SU-DHL-6 (cell line): Measurements from ENCODE around the gene CCDC32.
A peak's percentile ranks its signal among the peaks of the same experiment; 100 is the strongest.
"Not testable (repeated sequence)": the region's sequence is repeated elsewhere in the genome, so short reads cannot be mapped to it uniquely, and the experiment has no call there.

ENCODE experiments used
- H2AFZ ChIP-seq: fragments of 200-600 bp; sonication (generic); 2 replicates; pipeline ENCODE4 v1.6.1; 2014; ENCODE audit warnings: low read depth, mild to moderate bottlenecking, moderate library complexity, mixed read lengths, antibody characterized with exemption, low read length; ENCODE audit not compliant: severe bottlenecking
- H3F3A ChIP-seq: fragments of 200-600 bp; shearing (Covaris generic); 2 replicates; pipeline ENCODE4 v1.6.0; 2016; ENCODE audit warnings: antibody characterized with exemption, mild to moderate bottlenecking; ENCODE audit not compliant: insufficient read depth
- H3K27ac ChIP-seq: fragments of 200-600 bp; sonication (generic); 2 replicates; pipeline ENCODE4 v1.5.1; 2016; ENCODE audit warnings: low read depth, mild to moderate bottlenecking, low read length, moderate library complexity, mixed read lengths
- H3K27me3 ChIP-seq: fragments of 200-600 bp; sonication (generic), shearing (Covaris generic); 2 replicates; pipeline ENCODE4 v1.6.0; 2014; ENCODE audit warnings: mild to moderate bottlenecking, low read length
- H3K36me3 ChIP-seq: fragments of 200-600 bp; sonication (generic); 2 replicates; pipeline ENCODE4 v1.6.1; 2014; ENCODE audit warnings: mild to moderate bottlenecking, low read length, mixed read lengths
- H3K4me2 ChIP-seq: fragments of 300-600, 200-600 bp; shearing (Covaris generic), sonication (generic); 2 replicates; pipeline ENCODE4 v1.6.0; 2014; ENCODE audit warnings: low read length, low read depth, mild to moderate bottlenecking; ENCODE audit not compliant: poor library complexity, severe bottlenecking
- H3K4me3 ChIP-seq: fragments of 200-600 bp; sonication (generic); 2 replicates; pipeline ENCODE4 v1.5.1; 2014; ENCODE audit warnings: antibody characterized with exemption, low read length, mild to moderate bottlenecking, mixed read lengths; ENCODE audit not compliant: insufficient read depth, poor library complexity, severe bottlenecking
- H3K79me2 ChIP-seq: fragments of 200-600 bp; sonication (generic); 2 replicates; pipeline ENCODE4 v1.6.1; 2014; ENCODE audit warnings: mild to moderate bottlenecking, low read length, moderate library complexity; ENCODE audit not compliant: insufficient read depth
- H3K9ac ChIP-seq: fragments of 200-600 bp; sonication (generic); 2 replicates; pipeline ENCODE4 v1.7.0; 2014; ENCODE audit warnings: mild to moderate bottlenecking, low read length
- H3K9me2 ChIP-seq: fragments of 200-600 bp; sonication (generic); replicated peaks from 2 replicates; pipeline ENCODE4 v1.6.1; 2014; ENCODE audit warnings: low read length; ENCODE audit not compliant: insufficient read depth
- H3K9me3 ChIP-seq: fragments of 200-600 bp; sonication (generic); 2 replicates; pipeline ENCODE4 v1.6.1; 2014; ENCODE audit warnings: low read length, mixed read lengths; ENCODE audit not compliant: insufficient read depth
- H4K20me1 ChIP-seq: fragments of 200-600 bp; sonication (generic); 2 replicates; pipeline ENCODE4 v1.6.1; 2014; ENCODE audit warnings: low read depth, mild to moderate bottlenecking, antibody characterized with exemption, low read length, moderate library complexity, mixed read lengths
- CTCF ChIP-seq: fragments of 200-600 bp; sonication (generic); IDR thresholded peaks from one replicate; pipeline ENCODE4 v1.5.1; 2017; ENCODE audit warnings: antibody characterized with exemption, mild to moderate bottlenecking, low read length, moderate library complexity; ENCODE audit not compliant: insufficient read depth, poor library complexity, severe bottlenecking
- EZH2phosphoT487 ChIP-seq: fragments of 200-600 bp; sonication (generic), shearing (Covaris generic); conservative IDR thresholded peaks from 2 replicates; pipeline ENCODE4 v1.6.1; 2018; ENCODE audit warnings: mild to moderate bottlenecking, antibody characterized with exemption, low read length, moderate library complexity, mixed read lengths

Gene CCDC32

GRCh38 chr15:40590667-40591050 lies 25.8 kb upstream of the CCDC32 start:
- Histone ChIP-seq H3K27ac (no peak overlapping the region), H3K27me3 (no peaks in the 10 kb centered on the region), H3K4me2 (peak overlapping the region; percentile 52), H3K9me2 (no peaks in the 10 kb centered on the region), H3K4me3 (peak overlapping the region; percentile 43), H3F3A (peaks cover 38% of the 10 kb centered on the region), H3K79me2 (peaks cover 15% of the 10 kb centered on the region), H3K9me3 (no peaks in the 10 kb centered on the region), H3K36me3 (no peaks in the 10 kb centered on the region), H2AFZ (peak overlapping the region; percentile 84), H4K20me1 (no peaks in the 10 kb centered on the region), H3K9ac (peak overlapping the region; percentile 23)
- no peak for TF ChIP-seq EZH2phosphoT487
- no peak for TF ChIP-seq CTCF

GRCh38 chr15:40584191-40584590 lies 19.3 kb upstream of the CCDC32 start:
- no peak overlapping the region for H3K4me2 ChIP-seq
- H3K27ac ChIP-seq, result no peak overlapping the region
- TF ChIP-seq EZH2phosphoT487 (no peak), CTCF (no peak)
- no peak overlapping the region for H2AFZ ChIP-seq
- no peaks in the 10 kb centered on the region for H4K20me1 ChIP-seq
- H3K79me2 ChIP-seq, result no peaks in the 10 kb centered on the region
- H3K4me3 ChIP-seq, result no peak overlapping the region
- H3K36me3 ChIP-seq, result no peaks in the 10 kb centered on the region
- H3K9me2 ChIP-seq, result no peaks in the 10 kb centered on the region
- no peaks in the 10 kb centered on the region for H3F3A ChIP-seq
- no peak overlapping the region for H3K9ac ChIP-seq
- H3K27me3 ChIP-seq, result no peaks in the 10 kb centered on the region
- H3K9me3 ChIP-seq, result no peaks in the 10 kb centered on the region

GRCh38 chr15:40582726-40583246 lies 17.9 kb upstream of the CCDC32 start:
- no peaks in the 10 kb centered on the region for H3K79me2 ChIP-seq
- no peaks in the 10 kb centered on the region for H3K27me3 ChIP-seq
- H3K9me2 ChIP-seq, result no peaks in the 10 kb centered on the region
- H3K36me3 ChIP-seq, result no peaks in the 10 kb centered on the region
- no peak overlapping the region for H2AFZ ChIP-seq
- no peak overlapping the region for H3K4me3 ChIP-seq
- H3K4me2 ChIP-seq, result no peak overlapping the region
- TF ChIP-seq CTCF, result no peak
- no peak for TF ChIP-seq EZH2phosphoT487
- no peaks in the 10 kb centered on the region for H4K20me1 ChIP-seq
- no peak overlapping the region for H3K9ac ChIP-seq
- H3K27ac ChIP-seq, result no peak overlapping the region
- H3F3A ChIP-seq, result no peaks in the 10 kb centered on the region
- no peaks in the 10 kb centered on the region for H3K9me3 ChIP-seq

- H3K27ac ChIP-seq, H4K20me1 ChIP-seq, H3K79me2 ChIP-seq, H3F3A ChIP-seq, H3K4me3 ChIP-seq, H3K4me2 ChIP-seq, H3K9ac ChIP-seq, H3K9me3 ChIP-seq, H3K36me3 ChIP-seq, H2AFZ ChIP-seq, H3K27me3 ChIP-seq, H3K9me2 ChIP-seq: not testable (repeated sequence)
These were observed 17.0 kb upstream of the CCDC32 start for GRCh38 chr15:40581796-40582195.
